ENCODE results near the gene AVP.

DNA sequence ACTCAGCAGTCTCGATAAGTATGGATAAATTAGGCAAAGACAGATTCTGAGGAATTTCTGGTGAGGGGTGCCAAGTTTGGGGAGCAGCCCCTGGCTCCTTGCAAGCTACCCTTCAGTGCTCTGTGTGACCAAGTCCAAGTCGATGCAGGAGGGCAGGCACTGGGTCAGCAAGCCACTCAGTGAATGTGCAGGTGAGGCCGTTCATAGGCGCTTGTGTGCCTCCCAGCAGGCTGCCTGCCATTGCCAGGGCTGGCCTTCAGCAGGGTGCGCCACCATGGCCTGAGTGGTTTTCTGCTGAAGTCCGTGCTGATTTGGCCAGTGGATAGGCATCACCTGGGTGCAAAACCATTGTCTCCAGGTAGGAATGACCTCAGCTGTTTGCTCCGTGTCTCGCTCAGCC, 44.4 kb downstream of the AVP start:
- TF ChIP-seq, protein P1, sequence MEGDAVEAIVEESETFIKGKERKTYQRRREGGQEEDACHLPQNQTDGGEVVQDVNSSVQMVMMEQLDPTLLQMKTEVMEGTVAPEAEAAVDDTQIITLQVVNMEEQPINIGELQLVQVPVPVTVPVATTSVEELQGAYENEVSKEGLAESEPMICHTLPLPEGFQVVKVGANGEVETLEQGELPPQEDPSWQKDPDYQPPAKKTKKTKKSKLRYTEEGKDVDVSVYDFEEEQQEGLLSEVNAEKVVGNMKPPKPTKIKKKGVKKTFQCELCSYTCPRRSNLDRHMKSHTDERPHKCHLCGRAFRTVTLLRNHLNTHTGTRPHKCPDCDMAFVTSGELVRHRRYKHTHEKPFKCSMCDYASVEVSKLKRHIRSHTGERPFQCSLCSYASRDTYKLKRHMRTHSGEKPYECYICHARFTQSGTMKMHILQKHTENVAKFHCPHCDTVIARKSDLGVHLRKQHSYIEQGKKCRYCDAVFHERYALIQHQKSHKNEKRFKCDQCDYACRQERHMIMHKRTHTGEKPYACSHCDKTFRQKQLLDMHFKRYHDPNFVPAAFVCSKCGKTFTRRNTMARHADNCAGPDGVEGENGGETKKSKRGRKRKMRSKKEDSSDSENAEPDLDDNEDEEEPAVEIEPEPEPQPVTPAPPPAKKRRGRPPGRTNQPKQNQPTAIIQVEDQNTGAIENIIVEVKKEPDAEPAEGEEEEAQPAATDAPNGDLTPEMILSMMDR (IDR thresholded peaks at IDR 0.05), result no peak
- no peak for TF ChIP-seq POLR2A (IDR thresholded peaks at IDR 0.05)
